DOHH2 (cell line): ENCODE results near the gene RALBP1.

Experiments
- H3F3A ChIP-seq: fragments of 200-600 bp; sonication (generic), shearing (Covaris generic); 2 replicates; pipeline ENCODE4 v1.6.0; 2016; ENCODE audit warnings: antibody characterized with exemption, mild to moderate bottlenecking; ENCODE audit not compliant: control insufficient read depth, insufficient read depth
- H3K27ac ChIP-seq: fragments of 200-600 bp; sonication (generic); 2 replicates; pipeline ENCODE4 v1.5.1; 2014; ENCODE audit warnings: low read depth, mild to moderate bottlenecking, low read length, moderate library complexity
- H3K27me3 ChIP-seq: fragments of 200-600 bp; sonication (generic); 2 replicates; pipeline ENCODE4 v1.6.1; 2014; ENCODE audit warnings: mild to moderate bottlenecking, low read length, mixed read lengths; ENCODE audit not compliant: control insufficient read depth
- H3K36me3 ChIP-seq: fragments of 200-600 bp; sonication (generic); 2 replicates; pipeline ENCODE4 v1.6.1; 2014; ENCODE audit warnings: mild to moderate bottlenecking, low read length, moderate library complexity, mixed read lengths; ENCODE audit not compliant: control insufficient read depth
- H3K4me1 ChIP-seq: fragments of 200-600 bp; sonication (generic); 2 replicates; pipeline ENCODE4 v1.6.1; 2014; ENCODE audit warnings: mild to moderate bottlenecking, low read length, mixed read lengths; ENCODE audit not compliant: control insufficient read depth
- H3K4me2 ChIP-seq: fragments of 200-600 bp; sonication (generic); 2 replicates; pipeline ENCODE4 v1.6.0; 2014; ENCODE audit warnings: mild to moderate bottlenecking, low read length, moderate library complexity
- H3K4me3 ChIP-seq: fragments of 200-600 bp; sonication (generic); 2 replicates; pipeline ENCODE4 v1.5.1; 2014; ENCODE audit warnings: mild to moderate bottlenecking, low read length, mixed read lengths
- H3K79me2 ChIP-seq: fragments of 200-600 bp; sonication (generic); 2 replicates; pipeline ENCODE4 v1.6.1; 2014; ENCODE audit warnings: mild to moderate bottlenecking, low read length, mixed read lengths; ENCODE audit not compliant: control insufficient read depth
- H3K9me2 ChIP-seq: fragments of 200-600 bp; sonication (generic); replicated peaks from 2 replicates; pipeline ENCODE4 v1.6.1; 2014; ENCODE audit warnings: mild to moderate bottlenecking, low read length, mixed read lengths; ENCODE audit not compliant: control insufficient read depth
- H3K9me3 ChIP-seq: fragments of 200-600 bp; sonication (generic); 2 replicates; pipeline ENCODE4 v1.6.1; 2014; ENCODE audit warnings: antibody characterized with exemption, low read length, mixed read lengths; ENCODE audit not compliant: control insufficient read depth, insufficient read depth
- H4K20me1 ChIP-seq: fragments of 200-600 bp; sonication (generic); 2 replicates; pipeline ENCODE4 v1.6.0; 2014; ENCODE audit warnings: low read depth, mild to moderate bottlenecking, antibody characterized with exemption, low read length, moderate library complexity; ENCODE audit not compliant: control insufficient read depth, insufficient read depth
- EZH2phosphoT487 ChIP-seq: fragments of 200-600 bp; sonication (generic); IDR thresholded peaks from 2 replicates; pipeline ENCODE4 v1.6.1; 2017; ENCODE audit warnings: borderline replicate concordance, mild to moderate bottlenecking, antibody characterized with exemption, low read length, moderate library complexity, mixed read lengths
- TF ChIP-seq, protein P1 (sequence below): fragments of 200-600 bp; sonication (generic); IDR thresholded peaks from one replicate; pipeline ENCODE4 v1.5.1; 2014; ENCODE audit warnings: antibody characterized with exemption, mild to moderate bottlenecking, low read depth, low read length; ENCODE audit not compliant: poor library complexity, severe bottlenecking

RALBP1 gene

DNA sequence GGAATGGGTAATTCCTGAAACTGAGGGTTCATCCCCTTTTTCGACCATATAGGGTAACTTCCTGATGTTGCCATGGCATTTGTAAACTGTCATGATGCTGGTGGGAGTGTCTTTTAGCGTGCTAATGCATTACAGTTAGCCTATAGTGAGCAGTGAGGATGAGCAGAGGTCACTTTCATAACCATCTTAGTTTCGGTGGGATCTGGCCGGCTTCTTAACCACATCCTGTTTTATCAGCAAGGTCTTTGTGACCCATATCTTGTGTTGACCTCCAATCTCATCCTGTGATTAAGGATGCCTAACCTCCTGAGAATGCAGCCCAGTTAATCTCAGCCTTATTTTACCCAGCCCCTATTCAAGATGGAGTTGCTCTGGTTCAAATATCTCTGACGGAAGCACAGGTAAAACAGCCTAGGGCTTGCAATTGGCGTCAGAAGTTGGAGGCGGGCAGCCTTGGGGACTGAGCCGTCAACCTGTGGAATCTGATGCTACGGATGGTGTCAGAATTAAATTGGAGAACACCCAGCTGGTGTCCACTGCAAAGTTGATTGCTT, 19.5 kb downstream of the RALBP1 start:
- no peaks in the 10 kb centered on the region for H3K4me1 ChIP-seq
- no peak overlapping the region for H3K4me2 ChIP-seq
- TF ChIP-seq, protein P1, sequence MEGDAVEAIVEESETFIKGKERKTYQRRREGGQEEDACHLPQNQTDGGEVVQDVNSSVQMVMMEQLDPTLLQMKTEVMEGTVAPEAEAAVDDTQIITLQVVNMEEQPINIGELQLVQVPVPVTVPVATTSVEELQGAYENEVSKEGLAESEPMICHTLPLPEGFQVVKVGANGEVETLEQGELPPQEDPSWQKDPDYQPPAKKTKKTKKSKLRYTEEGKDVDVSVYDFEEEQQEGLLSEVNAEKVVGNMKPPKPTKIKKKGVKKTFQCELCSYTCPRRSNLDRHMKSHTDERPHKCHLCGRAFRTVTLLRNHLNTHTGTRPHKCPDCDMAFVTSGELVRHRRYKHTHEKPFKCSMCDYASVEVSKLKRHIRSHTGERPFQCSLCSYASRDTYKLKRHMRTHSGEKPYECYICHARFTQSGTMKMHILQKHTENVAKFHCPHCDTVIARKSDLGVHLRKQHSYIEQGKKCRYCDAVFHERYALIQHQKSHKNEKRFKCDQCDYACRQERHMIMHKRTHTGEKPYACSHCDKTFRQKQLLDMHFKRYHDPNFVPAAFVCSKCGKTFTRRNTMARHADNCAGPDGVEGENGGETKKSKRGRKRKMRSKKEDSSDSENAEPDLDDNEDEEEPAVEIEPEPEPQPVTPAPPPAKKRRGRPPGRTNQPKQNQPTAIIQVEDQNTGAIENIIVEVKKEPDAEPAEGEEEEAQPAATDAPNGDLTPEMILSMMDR, result no peak
- TF ChIP-seq EZH2phosphoT487, result no peak
- H3K9me2 ChIP-seq, result no peaks in the 10 kb centered on the region
- H3K36me3 ChIP-seq, result peaks cover 2% of the 10 kb centered on the region; the same call in 1 of the 2 replicates
- H3K27me3 ChIP-seq, result no peaks in the 10 kb centered on the region
- no peak overlapping the region for H3K4me3 ChIP-seq
- H3K79me2 ChIP-seq, result peaks cover 95% of the 10 kb centered on the region
- no peaks in the 10 kb centered on the region for H3F3A ChIP-seq
- H3K9me3 ChIP-seq, result no peaks in the 10 kb centered on the region
- no peak overlapping the region for H3K27ac ChIP-seq
- H4K20me1 ChIP-seq, result no peaks in the 10 kb centered on the region

DNA sequence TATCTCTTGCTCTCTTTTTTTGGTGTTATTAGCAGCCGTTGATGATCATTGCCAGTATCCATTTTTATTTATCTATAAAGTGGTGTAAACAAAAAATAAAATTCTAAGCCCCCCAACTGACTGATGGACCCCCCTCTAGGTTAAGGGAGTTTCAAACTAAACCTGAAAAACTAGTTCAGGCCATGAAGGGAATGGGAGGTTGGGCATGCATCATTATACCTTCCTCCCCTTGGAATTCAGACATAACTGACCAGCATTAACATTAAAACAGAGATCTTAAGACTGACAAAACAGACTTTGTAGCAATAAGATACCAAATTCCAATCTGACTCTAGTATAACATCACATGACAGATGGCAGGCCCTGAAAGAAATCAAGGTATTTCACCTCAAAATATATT, 20.2 kb downstream of the RALBP1 start:
- H3K27me3 ChIP-seq, result no peaks in the 10 kb centered on the region
- no peaks in the 10 kb centered on the region for H3K4me1 ChIP-seq
- H3K9me2 ChIP-seq, result no peaks in the 10 kb centered on the region
- no peaks in the 10 kb centered on the region for H4K20me1 ChIP-seq
- TF ChIP-seq, protein P1, result no peak
- TF ChIP-seq EZH2phosphoT487, result no peak
- H3K27ac ChIP-seq, result no peak overlapping the region
- H3K79me2 ChIP-seq, result peaks cover 95% of the 10 kb centered on the region
- no peaks in the 10 kb centered on the region for H3F3A ChIP-seq
- H3K9me3 ChIP-seq, result no peaks in the 10 kb centered on the region
- peaks cover 2% of the 10 kb centered on the region; the same call in 1 of the 2 replicates for H3K36me3 ChIP-seq
- no peak overlapping the region for H3K4me2 ChIP-seq
- no peak overlapping the region for H3K4me3 ChIP-seq

DNA sequence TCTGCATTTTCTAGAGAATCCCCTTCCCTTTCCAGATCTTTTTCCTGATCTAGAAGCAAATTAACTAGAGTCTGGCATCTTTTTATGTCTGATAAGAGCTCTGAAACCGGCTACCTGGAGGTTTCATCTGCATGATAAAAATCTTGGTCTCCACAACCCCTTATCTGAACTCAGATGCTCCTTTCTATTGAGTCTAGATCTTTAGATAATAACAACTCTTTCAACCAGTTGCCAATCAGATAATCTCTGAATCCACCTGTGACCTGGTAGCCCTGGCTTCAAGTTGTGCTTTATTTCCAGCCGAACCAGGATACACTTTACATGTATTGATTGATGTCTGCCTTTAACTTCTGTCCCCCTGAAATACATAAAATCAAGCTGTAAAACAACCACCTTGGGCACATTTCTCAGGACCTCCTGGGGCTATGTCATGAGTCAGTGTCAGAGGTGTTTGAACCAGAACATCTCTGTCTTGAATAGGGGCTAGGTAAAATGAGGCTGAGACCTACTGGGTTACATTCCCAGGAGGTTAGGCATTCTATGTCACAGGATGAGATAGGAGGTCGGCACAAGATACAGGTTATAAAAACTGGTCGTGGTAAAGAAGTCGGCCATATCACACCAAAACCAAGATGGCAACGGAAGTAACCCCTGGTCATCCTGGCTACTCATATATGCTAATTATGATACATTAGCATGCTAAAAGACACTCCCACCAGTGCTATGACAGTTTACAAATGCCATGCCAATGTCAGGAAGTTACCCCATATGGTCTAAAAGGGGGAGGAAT, 20.8 kb downstream of the RALBP1 start:
- H3K79me2 ChIP-seq, result peaks cover 95% of the 10 kb centered on the region
- H3K27ac ChIP-seq, result no peak overlapping the region
- no peaks in the 10 kb centered on the region for H3K4me1 ChIP-seq
- H3K4me3 ChIP-seq, result no peak overlapping the region
- H4K20me1 ChIP-seq, result no peaks in the 10 kb centered on the region
- H3K4me2 ChIP-seq, result no peak overlapping the region
- H3K36me3 ChIP-seq, result peaks cover 9% of the 10 kb centered on the region
- H3F3A ChIP-seq, result no peaks in the 10 kb centered on the region
- H3K9me2 ChIP-seq, result no peaks in the 10 kb centered on the region
- no peak for TF ChIP-seq EZH2phosphoT487
- TF ChIP-seq, protein P1, result no peak
- no peaks in the 10 kb centered on the region for H3K9me3 ChIP-seq
- H3K27me3 ChIP-seq, result no peaks in the 10 kb centered on the region
